H54 (cell line): Measurements from ENCODE around the gene LRRC8E.

ENCODE experiments used
- DNase-seq: peaks from one replicate; pipeline ENCODE4 v3.0.0; 2011; ENCODE audit warnings: low spot score, mixed read lengths; ENCODE audit not compliant: insufficient read length
- FAIRE-seq: peaks from 3 replicates; lab custom pipeline; 2011; peaks lifted over from hg19 to GRCh38; lab: Jason Lieb, UNC
- POLR2A ChIP-seq: IDR thresholded peaks from 2 replicates; pipeline ENCODE4 v1.6.1; 2011; ENCODE audit warnings: low read depth, mild to moderate bottlenecking, low read length

The LRRC8E gene

DNA sequence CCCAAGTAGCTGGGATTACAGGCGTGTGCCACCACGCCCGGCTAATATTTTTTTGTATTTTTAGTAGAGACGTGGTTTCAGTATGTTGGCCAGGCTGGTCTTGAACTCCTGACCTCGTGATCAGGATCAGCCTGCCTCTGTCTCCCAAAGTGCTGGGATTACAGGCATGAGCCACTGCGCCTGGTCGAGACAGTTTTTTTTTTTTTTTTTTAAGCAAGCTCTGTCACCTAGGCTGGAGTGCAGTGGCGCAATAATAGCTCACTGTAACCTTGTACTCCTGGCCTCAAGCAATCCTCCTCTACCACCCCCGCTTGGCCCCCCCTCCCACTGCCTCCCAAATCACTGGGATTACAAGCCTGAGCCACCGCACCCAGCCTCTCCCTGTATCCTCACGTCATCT, 9.0 kb downstream of the LRRC8E start:
- no peak for FAIRE-seq
- TF ChIP-seq POLR2A: no peak
- DNase-seq: no peak

GRCh38 chr19:7898967-7899366, 10.7 kb downstream of the LRRC8E start:
- FAIRE-seq (no peak), DNase-seq (no peak)
- TF ChIP-seq POLR2A: no peak

- FAIRE-seq (no peak), DNase-seq (no peak)
- no peak for TF ChIP-seq POLR2A
Observed at GRCh38 chr19:7899751-7900378, 11.6 kb downstream of the LRRC8E start.

DNA sequence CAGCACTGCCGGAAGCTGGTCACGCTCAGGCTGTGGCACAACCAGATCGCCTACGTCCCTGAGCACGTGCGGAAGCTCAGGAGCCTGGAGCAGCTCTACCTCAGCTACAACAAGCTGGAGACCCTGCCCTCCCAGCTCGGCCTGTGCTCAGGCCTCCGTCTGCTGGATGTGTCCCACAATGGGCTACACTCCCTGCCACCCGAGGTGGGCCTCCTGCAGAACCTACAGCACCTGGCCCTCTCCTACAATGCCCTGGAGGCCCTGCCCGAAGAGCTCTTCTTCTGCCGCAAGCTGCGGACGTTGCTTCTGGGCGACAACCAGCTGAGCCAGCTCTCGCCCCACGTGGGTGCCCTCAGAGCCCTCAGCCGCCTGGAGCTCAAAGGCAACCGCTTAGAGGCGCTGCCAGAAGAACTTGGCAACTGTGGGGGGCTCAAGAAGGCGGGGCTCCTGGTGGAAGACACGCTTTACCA, 12.1 kb downstream of the LRRC8E start:
- DNase-seq: no peak
- no peak for FAIRE-seq
- TF ChIP-seq POLR2A: no peak

DNA sequence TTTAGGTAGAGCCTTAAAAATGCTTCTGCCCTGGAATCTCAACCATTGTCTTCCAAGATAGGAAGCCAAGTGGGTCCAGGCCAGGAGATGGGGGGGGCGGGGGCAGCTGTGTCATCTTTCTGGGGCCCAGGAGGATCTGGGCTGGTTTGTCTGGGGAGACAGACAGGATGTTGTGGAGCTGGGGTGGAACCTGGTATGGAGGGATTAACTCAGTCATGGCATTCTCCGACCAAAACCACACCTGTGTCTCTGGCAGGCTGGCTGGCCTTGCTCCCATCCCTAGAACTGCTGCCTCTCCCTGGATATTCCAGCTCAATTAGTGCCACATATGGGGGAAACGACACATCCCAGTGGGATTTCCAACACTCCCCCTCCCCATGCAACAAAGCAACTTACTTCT, 12.6 kb downstream of the LRRC8E start:
- no peak for DNase-seq
- FAIRE-seq: no peak
- TF ChIP-seq POLR2A: no peak

- FAIRE-seq: no peak
Observed at GRCh38 chr19:7901337-7901736, 13.0 kb downstream of the LRRC8E start.

DNA sequence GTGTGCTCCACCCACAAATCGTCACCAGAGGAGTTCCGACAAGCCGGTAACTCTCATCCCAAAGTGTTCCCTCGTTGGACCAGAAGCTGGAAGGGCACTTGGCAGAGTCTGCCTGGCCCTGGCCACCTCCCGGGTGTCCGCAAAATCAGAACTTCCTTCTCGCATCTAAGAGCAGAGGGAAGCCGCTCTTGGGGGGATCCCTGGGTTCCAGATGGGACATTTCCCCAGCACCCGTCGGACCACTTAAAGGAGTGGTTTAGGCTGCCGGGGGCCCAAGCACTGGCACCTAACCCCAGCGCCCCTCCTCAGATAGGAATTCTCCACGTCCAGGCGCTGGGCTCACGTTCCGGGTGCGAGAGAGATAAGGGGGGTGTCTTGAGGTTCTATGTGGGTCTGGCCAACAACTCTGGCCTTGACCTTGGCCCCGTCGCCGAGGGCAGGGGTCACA, 14.5 kb downstream of the LRRC8E start:
- no peak for FAIRE-seq
- no peak for DNase-seq
- no peak for TF ChIP-seq POLR2A

More at GRCh38 chr19:7901337-7901736, 13.0 kb downstream of the LRRC8E start:
- no peak for TF ChIP-seq POLR2A
- no peak for DNase-seq

DNA sequence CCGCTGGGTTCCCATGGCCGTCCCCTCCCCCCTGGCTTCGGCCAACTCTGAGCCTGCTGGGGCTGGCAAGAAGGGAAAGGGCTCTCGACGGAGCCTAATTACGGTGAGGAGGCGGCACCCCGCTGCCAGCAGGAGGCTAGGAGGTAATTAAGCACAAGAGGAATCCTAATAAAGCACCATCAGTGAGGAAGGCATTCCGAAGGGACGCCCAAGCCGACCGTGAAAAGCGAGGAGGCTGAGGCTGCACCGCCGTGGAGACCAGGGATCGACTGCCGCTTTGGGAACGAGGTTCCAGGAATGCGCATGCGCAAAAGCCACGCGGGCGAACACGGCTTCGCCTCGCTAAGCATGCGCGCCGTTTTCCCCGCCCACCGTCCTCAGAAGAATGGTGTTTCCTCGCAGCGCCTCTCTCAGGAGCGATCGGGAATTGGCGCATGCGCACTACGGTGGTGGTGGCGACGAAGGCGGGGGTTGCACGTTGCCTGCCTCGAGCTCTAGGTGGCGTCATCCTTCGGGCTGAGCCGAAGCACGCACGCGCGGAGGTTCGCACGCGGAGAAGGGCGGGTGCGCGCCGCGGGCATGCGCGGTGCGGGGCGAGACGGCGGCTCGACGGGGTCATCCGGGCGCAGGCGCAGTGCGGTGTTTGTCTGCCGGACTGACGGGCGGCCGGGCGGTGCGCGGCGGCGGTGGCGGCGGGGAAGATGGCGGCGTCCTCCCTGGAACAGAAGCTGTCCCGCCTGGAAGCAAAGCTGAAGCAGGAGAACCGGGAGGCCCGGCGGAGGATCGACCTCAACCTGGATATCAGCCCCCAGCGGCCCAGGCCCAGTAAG, 15.1 kb downstream of the LRRC8E start, which contains the start of gene MAP2K7:
TSS of gene MAP2K7 (plus strand) at position 634 of the 830 bp plus-strand sequence. CDS start at position 702, 68 bp downstream.
- peak; percentile 96 for DNase-seq
- peak; percentile 92 for FAIRE-seq
- peak; percentile 97 for TF ChIP-seq POLR2A

GRCh38 chr19:7904074-7905020, 16.0 kb downstream of the LRRC8E start:
- DNase-seq: no peak
- FAIRE-seq: no peak
- no peak for TF ChIP-seq POLR2A

GRCh38 chr19:7905268-7905667, 17.0 kb downstream of the LRRC8E start:
- no peak for TF ChIP-seq POLR2A
- FAIRE-seq: no peak
- DNase-seq: no peak

GRCh38 chr19:7905859-7906258, 17.5 kb downstream of the LRRC8E start:
- DNase-seq (no peak), FAIRE-seq (no peak)
- TF ChIP-seq POLR2A: no peak

- no peak for DNase-seq
- FAIRE-seq: no peak
- TF ChIP-seq POLR2A: no peak
Observed at GRCh38 chr19:7907122-7907521, 18.8 kb downstream of the LRRC8E start.

DNA sequence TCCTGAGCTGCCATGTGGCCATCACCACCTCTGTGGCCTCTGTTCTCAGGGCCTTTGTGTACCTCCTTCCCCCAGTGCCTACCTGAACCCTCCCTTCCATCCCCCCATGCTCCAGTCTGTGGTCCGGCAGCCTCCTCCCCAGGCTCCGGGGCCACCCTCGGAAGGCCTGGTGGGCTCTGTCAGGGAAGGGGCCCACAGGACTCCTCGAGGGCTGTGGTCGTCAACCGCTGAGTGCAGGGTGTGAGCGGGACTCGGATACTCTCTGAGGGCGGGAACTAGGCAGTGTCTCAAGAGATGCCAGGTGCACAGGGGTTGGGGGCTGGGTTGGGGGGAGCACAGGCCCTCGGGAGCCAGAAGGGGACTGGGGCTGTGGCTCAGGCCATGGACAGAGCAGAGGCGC, 19.2 kb downstream of the LRRC8E start:
- no peak for TF ChIP-seq POLR2A
- DNase-seq: no peak
- no peak for FAIRE-seq
